HepG2 (cell line): ENCODE measurements around the gene GLO1. TPM values are rescaled to one million over a fixed set of nuclear protein-coding genes. Genes with fewer than 3 reads are reported as not detected.
A peak's percentile ranks its signal among the peaks of the same experiment; 100 is the strongest.

Experiments
- ETV5 ChIP-seq: IDR thresholded peaks from 2 replicates; pipeline ENCODE4 v1.6.1; 2018; ENCODE audit warnings: missing biosample characterization, missing genetic modification reagents, inconsistent platforms, borderline replicate concordance
- FOXP1 ChIP-seq, 2 experiments: fragments of 450-650 bp in 1 of 2; IDR thresholded peaks; 2 replicates each; pipeline ENCODE4 v1.6.1; 2017 to 2018; ENCODE audit warnings: antibody characterized with exemption in 1 of 2
- GLI4 ChIP-seq: sonication (generic); formaldehyde crosslinking; IDR thresholded peaks from 2 replicates; pipeline ENCODE4 v1.5.1; 2020; ENCODE audit warnings: missing genetic modification reagents, mild to moderate bottlenecking, moderate library complexity, borderline replicate concordance
- KDM3A ChIP-seq: IDR thresholded peaks from 2 replicates; pipeline ENCODE4 v1.6.1; 2018; ENCODE audit warnings: low read depth, missing compliant biosample characterization
- LRRFIP1 ChIP-seq: sonication (generic); formaldehyde crosslinking; conservative IDR thresholded peaks from 2 replicates; pipeline ENCODE4 v1.4.0; 2020; ENCODE audit warnings: missing genetic modification reagents
- MIXL1 ChIP-seq: IDR thresholded peaks from 2 replicates; pipeline ENCODE4 v1.6.1; 2016
- MLLT10 ChIP-seq: sonication (generic); formaldehyde crosslinking; IDR thresholded peaks from 2 replicates; pipeline ENCODE4 v1.4.0; 2020; ENCODE audit warnings: missing genetic modification reagents
- SNRNP70 ChIP-seq: fragments of 200-400 bp; formaldehyde crosslinking; IDR thresholded peaks from 2 replicates; pipeline ENCODE4 v1.6.1; 2017; ENCODE audit warnings: mild to moderate bottlenecking, low read depth, low read length, moderate library complexity
- SP5 ChIP-seq: IDR thresholded peaks from 2 replicates; pipeline ENCODE4 v1.6.1; 2016; ENCODE audit warnings: low read depth, borderline replicate concordance
- SRSF1 ChIP-seq: fragments of 200-400 bp; formaldehyde crosslinking; optimal IDR thresholded peaks from 2 replicates; pipeline ENCODE3; 2017; ENCODE audit warnings: mild to moderate bottlenecking, low read depth, low read length, moderate library complexity
- TBL1XR1 ChIP-seq: fragments of 150-350 bp; IDR thresholded peaks from 2 replicates; pipeline ENCODE4 v1.6.1; 2014; ENCODE audit warnings: borderline replicate concordance, low read length; ENCODE audit not compliant: partially characterized antibody
- ZNF256 ChIP-seq: sonication (generic); formaldehyde crosslinking; conservative IDR thresholded peaks from 2 replicates; pipeline ENCODE4 v1.4.0; 2020; ENCODE audit warnings: missing genetic modification reagents
- ZNF33B ChIP-seq: sonication (generic); formaldehyde crosslinking; IDR thresholded peaks from 2 replicates; pipeline ENCODE4 v1.5.1; 2020; ENCODE audit warnings: mild to moderate bottlenecking, missing genetic modification reagents
- ZNF609 ChIP-seq: sonication (generic); formaldehyde crosslinking; IDR thresholded peaks from 2 replicates; pipeline ENCODE4 v1.4.0; 2020; ENCODE audit warnings: mild to moderate bottlenecking, missing genetic modification reagents, borderline replicate concordance
- ZNF83 ChIP-seq: sonication (generic); formaldehyde crosslinking; IDR thresholded peaks from 2 replicates; pipeline ENCODE4 v1.4.0; 2020; ENCODE audit warnings: missing genetic modification reagents, mild to moderate bottlenecking, borderline replicate concordance
- ZNF841 ChIP-seq: sonication (generic); formaldehyde crosslinking; IDR thresholded peaks from 2 replicates; pipeline ENCODE4 v1.8.1; 2023; ENCODE audit warnings: missing genetic modification reagents, borderline replicate concordance
- polyA plus RNA-seq, 8 experiments: library from polyadenylated mRNA; depleted of rRNA in 3 of 8; stranded (reverse) in 7 of 8; unstranded in 1 of 8; fragments of >200 nt; fragmentation: Illumina TruSeq in 4 of 8; extraction: Trizol in 4 of 8; gene quantifications; 2 replicates each; pipeline versions ENCODE4 v1.2.1 to v1.2.3, GENCODE V29; 2011 to 2016; ENCODE audit warnings: low read depth in 4 of 8, missing spikeins in 1 of 8, mixed read lengths in 1 of 8; ENCODE audit not compliant: insufficient read depth in 1 of 8
- total RNA-seq, 5 experiments: library from RNA; depleted of rRNA; stranded (reverse); fragments of >200 nt; fragmentation: Illumina TruSeq; extraction: Trizol; gene quantifications; 2 replicates each; pipeline ENCODE4 v1.2.3, GENCODE V29; 2016; ENCODE audit warnings: low read depth in 1 of 5
- TF ChIP-seq, protein P1 (sequence below): sonication (generic); formaldehyde crosslinking; IDR thresholded peaks from 2 replicates; pipeline ENCODE4 v1.4.0; 2020; ENCODE audit warnings: missing genetic modification reagents
- TF ChIP-seq, protein P2 (sequence below): sonication (generic); formaldehyde crosslinking; IDR thresholded peaks from 2 replicates; pipeline ENCODE4 v1.4.0; 2020; ENCODE audit warnings: missing genetic modification reagents

GLO1 gene
- total and polyA plus RNA-seq, 2 of the 13 experiments (the other 11 are each of a cell fraction or from before 2014, with no cell fraction given), result 77.1 to 177 TPM

DNA sequence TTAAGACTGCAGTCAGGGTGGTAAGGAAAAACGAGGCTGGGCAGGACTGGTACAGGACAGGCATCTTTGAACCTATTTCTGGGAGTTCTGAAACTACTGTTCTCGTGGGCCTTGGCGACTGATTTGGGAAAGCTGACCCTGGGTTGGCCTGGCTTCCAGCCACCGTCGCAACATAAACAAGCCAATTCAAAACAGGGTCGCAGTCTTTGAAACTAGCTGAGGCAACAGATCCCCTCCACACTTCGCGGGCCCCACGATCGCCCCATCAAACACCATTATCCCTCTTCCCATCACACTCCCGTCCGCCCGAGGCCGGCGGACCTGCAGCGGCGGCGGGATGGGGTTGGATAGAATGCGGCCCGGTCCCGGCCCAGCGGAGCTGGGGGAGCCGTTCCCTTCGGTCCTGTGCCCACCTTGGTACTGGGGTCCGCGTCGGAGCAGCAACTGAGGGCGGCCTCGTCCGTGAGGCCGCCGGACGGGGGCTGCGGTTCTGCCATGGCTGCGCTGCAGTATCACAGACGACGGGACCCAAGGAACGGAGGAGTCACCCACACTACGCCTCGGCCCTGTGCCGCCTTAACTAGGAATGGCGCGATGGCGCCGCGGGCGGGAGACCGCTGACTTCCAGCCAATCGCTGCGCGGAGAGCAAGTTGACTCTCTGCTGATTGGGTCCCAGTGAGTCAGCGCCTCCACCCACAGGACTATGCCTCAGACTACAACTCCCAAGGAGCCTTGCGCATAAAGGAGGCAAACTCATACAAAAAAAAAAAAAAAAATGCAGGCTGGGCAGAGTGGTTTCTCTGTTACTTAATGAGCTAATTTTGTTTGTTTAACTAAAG is at the start of gene GLO1 (continued):
- TF ChIP-seq MLLT10 (CRISPR knock-in tag) (0 out of 2 replicates have a peak, but pooled peaks have one; percentile 17), ZNF83 (CRISPR knock-in tag) (peak; percentile 65; the same call in 1 of the 2 replicates), ZNF609 (CRISPR knock-in tag) (no peak), TBL1XR1 (peak; percentile 56), SNRNP70 (no peak), KDM3A (peak; percentile 82), GLI4 (no peak), ZNF841 (no peak), ZNF256 (no peak; the same call in 1 of the 2 replicates), SRSF1 (peak; percentile 60), FOXP1 (IDR thresholded peaks at IDR 0.05) (no peak), FOXP1 (CRISPR knock-in tag; IDR thresholded peaks at IDR 0.05) (0 out of 2 replicates have a peak, but pooled peaks have one; percentile 3), LRRFIP1 (CRISPR knock-in tag) (no peak), ETV5 (CRISPR knock-in tag) (no peak; the same call in 1 of the 2 replicates), MIXL1 (CRISPR knock-in tag) (peak; percentile 56), ZNF33B (CRISPR knock-in tag) (no peak), SP5 (CRISPR knock-in tag) (peak; percentile 56; the same call in 1 of the 2 replicates)
- TF ChIP-seq, protein P1, sequence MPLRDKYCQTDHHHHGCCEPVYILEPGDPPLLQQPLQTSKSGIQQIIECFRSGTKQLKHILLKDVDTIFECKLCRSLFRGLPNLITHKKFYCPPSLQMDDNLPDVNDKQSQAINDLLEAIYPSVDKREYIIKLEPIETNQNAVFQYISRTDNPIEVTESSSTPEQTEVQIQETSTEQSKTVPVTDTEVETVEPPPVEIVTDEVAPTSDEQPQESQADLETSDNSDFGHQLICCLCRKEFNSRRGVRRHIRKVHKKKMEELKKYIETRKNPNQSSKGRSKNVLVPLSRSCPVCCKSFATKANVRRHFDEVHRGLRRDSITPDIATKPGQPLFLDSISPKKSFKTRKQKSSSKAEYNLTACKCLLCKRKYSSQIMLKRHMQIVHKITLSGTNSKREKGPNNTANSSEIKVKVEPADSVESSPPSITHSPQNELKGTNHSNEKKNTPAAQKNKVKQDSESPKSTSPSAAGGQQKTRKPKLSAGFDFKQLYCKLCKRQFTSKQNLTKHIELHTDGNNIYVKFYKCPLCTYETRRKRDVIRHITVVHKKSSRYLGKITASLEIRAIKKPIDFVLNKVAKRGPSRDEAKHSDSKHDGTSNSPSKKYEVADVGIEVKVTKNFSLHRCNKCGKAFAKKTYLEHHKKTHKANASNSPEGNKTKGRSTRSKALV (CRISPR knock-in tag), result peak; percentile 81; the same call in 1 of the 2 replicates
- TF ChIP-seq, protein P2, sequence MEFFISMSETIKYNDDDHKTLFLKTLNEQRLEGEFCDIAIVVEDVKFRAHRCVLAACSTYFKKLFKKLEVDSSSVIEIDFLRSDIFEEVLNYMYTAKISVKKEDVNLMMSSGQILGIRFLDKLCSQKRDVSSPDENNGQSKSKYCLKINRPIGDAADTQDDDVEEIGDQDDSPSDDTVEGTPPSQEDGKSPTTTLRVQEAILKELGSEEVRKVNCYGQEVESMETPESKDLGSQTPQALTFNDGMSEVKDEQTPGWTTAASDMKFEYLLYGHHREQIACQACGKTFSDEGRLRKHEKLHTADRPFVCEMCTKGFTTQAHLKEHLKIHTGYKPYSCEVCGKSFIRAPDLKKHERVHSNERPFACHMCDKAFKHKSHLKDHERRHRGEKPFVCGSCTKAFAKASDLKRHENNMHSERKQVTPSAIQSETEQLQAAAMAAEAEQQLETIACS (CRISPR knock-in tag), result no peak
